NCI-H146 treated with DMSO at 0.1 percent for 48 hours (cell line): ENCODE data around the gene URM1.
"Not testable (repeated sequence)": the region's sequence is repeated elsewhere in the genome, so short reads cannot be mapped to it uniquely, and the experiment has no call there.

Source experiments
- DNase-seq: peaks from one replicate; lab custom pipeline; 2025; ENCODE audit not compliant: unreplicated experiment; lab: John Stamatoyannopoulos, UW

Gene URM1

GRCh38 chr9:128406848-128407391 is 35.7 kb downstream of the URM1 start:
- DNase-seq = no peak

GRCh38 chr9:128408963-128409431 is 37.8 kb downstream of the URM1 start:
- DNase-seq = no peak

- no peak for DNase-seq
Observed at GRCh38 chr9:128409450-128409849, 38.3 kb downstream of the URM1 start.

- no peak for DNase-seq
Observed at GRCh38 chr9:128409978-128410377, 38.8 kb downstream of the URM1 start.

- no peak for DNase-seq
Observed at GRCh38 chr9:128411364-128412119, 40.4 kb downstream of the URM1 start.

- DNase-seq = peak; percentile 36
Observed at GRCh38 chr9:128412120-128412790, 41.1 kb downstream of the URM1 start.

GRCh38 chr9:128413728-128414127 is 42.6 kb downstream of the URM1 start:
- not testable (repeated sequence) for DNase-seq

- no peak for DNase-seq
Observed at GRCh38 chr9:128414461-128414860, 43.3 kb downstream of the URM1 start.

- no peak for DNase-seq
Observed at GRCh38 chr9:128415281-128415680, 44.1 kb downstream of the URM1 start.

GRCh38 chr9:128416014-128416413 is 44.8 kb downstream of the URM1 start:
- DNase-seq = no peak

GRCh38 chr9:128416432-128417019 is 45.4 kb downstream of the URM1 start:
- no peak for DNase-seq

GRCh38 chr9:128419061-128419925 is 48.1 kb downstream of the URM1 start:
- no peak for DNase-seq

- no peak for DNase-seq
Observed at GRCh38 chr9:128420060-128420650, 49.0 kb downstream of the URM1 start.

- no peak for DNase-seq
Observed at GRCh38 chr9:128420651-128421481, 49.7 kb downstream of the URM1 start, which contains the start of gene CERCAM. TSS of gene CERCAM (plus strand) at chr9:128420857. CDS start at chr9:128420878, 21 bp downstream.

GRCh38 chr9:128421482-128421996 is 50.4 kb downstream of the URM1 start:
- no peak for DNase-seq

- DNase-seq = not testable (repeated sequence)
Observed at GRCh38 chr9:128422022-128422782, 51.0 kb downstream of the URM1 start.

- no peak for DNase-seq
Observed at GRCh38 chr9:128422783-128423150, 51.6 kb downstream of the URM1 start.

GRCh38 chr9:128423356-128423755 is 52.2 kb downstream of the URM1 start:
- DNase-seq = not testable (repeated sequence)
